Stimulated activated naive CD8-positive, alpha-beta T cell treated with anti-CD3 and anti-CD28 coated beads, Interleukin-15, Interleukin-2, amounts not matched to agents 100 U/mL and 50 U/mL, for 24 hours (primary cell): ENCODE results near the gene COL4A2.
"Not testable (repeated sequence)": the region's sequence is repeated elsewhere in the genome, so short reads cannot be mapped to it uniquely, and the experiment has no call there.

Source experiments
- ATAC-seq: fragments of 150-1000 bp; cut with Tn5 transposase; one replicate; pipeline ENCODE4 v1.10.0; 2021
- DNase-seq: peaks from one replicate; pipeline ENCODE4 v3.0.0; 2021

COL4A2 gene

GRCh38 chr13:110518571-110518970 lies 211.5 kb downstream of the COL4A2 start:
- ATAC-seq (no peak), DNase-seq (no peak)

- DNase-seq (no peak), ATAC-seq (no peak)
These were observed 212.0 kb downstream of the COL4A2 start for GRCh38 chr13:110519046-110519445.

GRCh38 chr13:110519506-110519905 lies 212.4 kb downstream of the COL4A2 start:
- no peak for ATAC-seq
- no peak for DNase-seq

GRCh38 chr13:110520431-110521295 lies 213.6 kb downstream of the COL4A2 start:
- ATAC-seq (no peak), DNase-seq (no peak)

- ATAC-seq (no peak), DNase-seq (no peak)
These were observed 214.2 kb downstream of the COL4A2 start for GRCh38 chr13:110521296-110521680.

GRCh38 chr13:110521946-110522345 lies 214.9 kb downstream of the COL4A2 start:
- ATAC-seq: no peak
- DNase-seq: no peak

- no peak for DNase-seq
- ATAC-seq: no peak
These were observed 215.6 kb downstream of the COL4A2 start for GRCh38 chr13:110522721-110523120.

GRCh38 chr13:110523180-110523579 lies 216.1 kb downstream of the COL4A2 start:
- no peak for DNase-seq
- no peak for ATAC-seq

GRCh38 chr13:110523838-110524540 lies 216.9 kb downstream of the COL4A2 start:
- no peak for DNase-seq
- ATAC-seq: no peak

- ATAC-seq: no peak
- peak; percentile 15 for DNase-seq
These were observed 217.6 kb downstream of the COL4A2 start for GRCh38 chr13:110524541-110525257.

- DNase-seq (peak; percentile 26), ATAC-seq (peak; percentile 44)
These were observed 218.5 kb downstream of the COL4A2 start for GRCh38 chr13:110525328-110526319.

- DNase-seq (no peak), ATAC-seq (no peak)
These were observed 221.3 kb downstream of the COL4A2 start for GRCh38 chr13:110528371-110528770.

- DNase-seq (no peak), ATAC-seq (no peak)
These were observed 221.8 kb downstream of the COL4A2 start for GRCh38 chr13:110528911-110529310.

GRCh38 chr13:110529522-110530311 lies 222.6 kb downstream of the COL4A2 start:
- DNase-seq (no peak), ATAC-seq (no peak)

- ATAC-seq (no peak), DNase-seq (no peak)
These were observed 224.0 kb downstream of the COL4A2 start for GRCh38 chr13:110531100-110531499.

GRCh38 chr13:110531671-110532083 lies 224.6 kb downstream of the COL4A2 start:
- no peak for DNase-seq
- ATAC-seq: no peak

GRCh38 chr13:110532258-110532657 lies 225.2 kb downstream of the COL4A2 start:
- DNase-seq, ATAC-seq: not testable (repeated sequence)

GRCh38 chr13:110533771-110534670 lies 226.9 kb downstream of the COL4A2 start:
- ATAC-seq (no peak), DNase-seq (no peak)

GRCh38 chr13:110535526-110535925 lies 228.4 kb downstream of the COL4A2 start:
- ATAC-seq (peak; percentile 33), DNase-seq (no peak)
